Caki2 (cell line): Measurements from ENCODE around the gene SEC14L1. TPM values are rescaled to one million over a fixed set of nuclear protein-coding genes. Genes with fewer than 3 reads are reported as not detected.
"Not testable (repeated sequence)": the region's sequence is repeated elsewhere in the genome, so short reads cannot be mapped to it uniquely, and the experiment has no call there.

Source experiments
- DNase-seq: peaks from one replicate; pipeline ENCODE4 v3.0.0-alpha.2; 2015; ENCODE audit warnings: low read depth
- in situ Hi-C: cut with HindIII; loops from 2 replicates; pipeline ENCODE4 v1.10.0; 2016; ENCODE audit warnings: low sequenced_read_pairs, low pct_unique_long_range_greater_than_20kb, mixed read lengths
- total RNA-seq: library from RNA; depleted of rRNA; stranded (reverse); fragments of >200 nt; shearing (Covaris generic); gene quantifications from 2 replicates; pipeline ENCODE4 v1.2.3, GENCODE V29; 2014; ENCODE audit warnings: low replicate concordance

The SEC14L1 gene
- total RNA-seq, 1 experiment from 2014 or later, result 13.3 TPM

DNA sequence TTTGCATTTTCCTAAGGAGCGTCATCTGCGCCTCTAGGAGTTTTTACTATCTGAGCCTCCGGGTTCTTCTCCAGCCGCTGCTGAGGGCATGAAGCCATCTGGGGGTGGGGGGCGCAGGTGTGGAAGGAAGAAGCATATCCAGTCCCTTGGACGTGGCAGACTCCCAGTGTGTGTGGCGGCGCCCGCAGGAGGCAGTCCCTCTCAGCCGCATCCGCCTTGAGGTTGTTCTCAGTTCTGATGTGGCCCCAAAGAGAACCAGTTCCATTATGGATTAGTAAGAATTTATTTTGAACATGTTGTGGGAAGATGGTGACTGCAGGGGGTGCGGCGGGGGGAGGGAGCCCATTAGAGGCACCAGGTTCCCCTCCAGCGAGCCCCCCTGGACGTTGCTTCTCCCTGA is 100.2 kb downstream of the SEC14L1 start:
- in situ Hi-C loops, result no loop called here

GRCh38 chr17:77242118-77242851 is 101.5 kb downstream of the SEC14L1 start:
- no peak for DNase-seq
- in situ Hi-C loops, result no loop called here

More for the DNA sequence above, 100.2 kb downstream of the SEC14L1 start:
- DNase-seq, result no peak

DNA sequence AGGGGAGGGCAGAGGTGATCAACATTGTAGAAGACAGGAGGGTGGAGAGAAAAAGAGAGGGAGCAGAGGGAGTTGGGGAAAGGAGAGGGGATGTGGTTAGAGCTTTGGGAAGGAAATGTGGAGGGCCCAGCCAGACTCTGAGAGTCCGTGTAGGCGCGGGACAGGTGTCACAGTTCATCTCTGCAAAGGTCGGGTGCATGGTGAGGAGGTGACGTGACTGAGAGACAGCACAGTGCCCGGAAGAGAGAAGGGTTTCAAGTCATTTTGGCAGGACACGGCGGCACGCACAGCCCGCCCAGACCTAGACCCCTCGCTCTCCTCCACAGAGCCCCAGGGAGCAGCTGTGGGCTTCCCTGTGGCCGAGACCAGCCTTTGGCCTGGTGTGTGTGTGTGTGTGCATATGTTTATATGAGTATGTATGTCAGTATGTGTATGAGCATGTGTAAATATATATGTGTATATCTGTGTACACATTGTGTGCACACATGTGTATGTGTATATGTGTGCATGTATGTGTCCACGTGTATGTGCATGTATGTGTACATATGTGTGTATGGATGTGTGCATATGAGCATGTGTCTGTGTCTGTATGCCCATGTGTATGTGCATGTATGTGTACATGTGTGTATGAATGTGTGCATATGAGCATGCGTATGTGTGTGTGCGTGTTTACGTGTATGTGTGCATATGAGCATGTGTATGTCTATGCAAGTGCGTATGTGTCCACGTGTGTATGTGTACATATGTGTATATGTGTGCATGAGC is 104.6 kb downstream of the SEC14L1 start:
- in situ Hi-C loops, result no loop called here
- no peak for DNase-seq

DNA sequence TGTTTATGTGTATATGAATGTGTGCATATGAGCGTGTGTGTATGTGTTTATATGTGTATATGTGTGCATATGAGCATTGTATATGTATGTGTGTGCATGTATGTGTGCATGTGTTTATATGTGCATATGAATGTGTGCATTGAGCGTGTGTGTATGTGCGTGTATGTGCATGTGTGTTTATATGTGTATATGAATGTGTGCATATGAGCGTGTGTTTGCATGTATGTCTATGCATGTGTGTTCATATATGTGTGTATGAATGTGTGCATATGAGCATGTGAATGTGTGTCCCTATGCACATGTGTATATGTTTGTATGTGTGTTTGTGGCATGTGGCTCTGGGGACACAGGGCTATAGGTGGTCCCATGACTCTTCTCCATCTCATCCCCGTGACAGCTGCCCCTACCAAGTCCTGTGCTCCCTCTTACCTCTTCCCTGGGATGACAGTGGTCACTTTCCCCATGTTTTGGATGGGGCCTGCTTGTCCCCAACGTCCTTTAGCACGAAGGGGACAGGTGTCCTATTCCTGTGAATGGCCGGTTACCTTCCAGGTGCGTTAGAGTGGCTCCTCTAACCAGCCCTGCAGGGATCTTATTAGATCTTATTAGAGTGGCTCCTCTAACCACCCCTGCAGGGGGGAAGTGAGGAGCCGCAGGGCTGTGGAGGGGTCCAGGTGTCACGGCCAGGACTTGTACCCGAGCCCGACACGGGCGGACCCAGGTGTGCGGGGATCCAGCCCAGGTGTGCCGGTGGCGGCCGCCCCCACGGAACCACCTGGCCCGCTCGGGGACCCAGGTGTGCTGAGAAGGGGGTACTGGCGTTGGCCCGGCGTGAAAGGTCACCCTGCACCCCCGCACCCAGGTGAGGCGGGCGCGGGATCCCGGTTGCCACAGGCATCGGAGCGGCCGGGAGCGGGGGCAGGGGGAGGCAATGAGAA is 105.6 kb downstream of the SEC14L1 start:
- in situ Hi-C loops, result no loop called here
- DNase-seq, result no peak

DNA sequence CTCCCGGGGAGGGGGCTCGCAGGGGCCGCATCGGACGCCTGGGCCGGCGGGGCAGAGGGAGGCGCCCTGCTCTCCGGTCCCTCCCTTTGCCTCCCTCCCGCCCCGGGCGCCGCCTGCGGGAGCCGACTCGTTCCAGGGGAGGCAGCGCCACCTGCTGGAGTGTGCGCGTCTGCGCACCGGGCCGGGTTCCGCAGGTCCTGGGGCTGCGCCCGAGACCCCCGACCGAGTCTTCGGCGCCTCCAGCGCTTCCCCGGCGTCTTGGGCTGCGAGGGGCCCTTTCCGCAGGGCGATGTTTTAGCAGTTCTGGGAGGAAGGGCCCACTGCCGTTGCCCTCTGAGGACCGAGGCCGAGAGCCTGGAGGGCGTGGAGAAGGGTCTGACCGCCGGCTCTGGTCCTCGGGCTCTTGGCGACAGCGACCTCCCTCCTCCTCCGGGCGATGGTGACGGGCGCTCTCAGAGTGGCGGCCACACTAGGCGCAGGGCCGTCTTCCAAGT is 106.3 kb downstream of the SEC14L1 start:
- peak; percentile 69 for DNase-seq

GRCh38 chr17:77247609-77248008 is 106.8 kb downstream of the SEC14L1 start:
- in situ Hi-C loops, result no loop called here

More for the DNA sequence above, 106.3 kb downstream of the SEC14L1 start:
- in situ Hi-C loops, result no loop called here

GRCh38 chr17:77248216-77249114 is 107.7 kb downstream of the SEC14L1 start:
- DNase-seq, result no peak

More at GRCh38 chr17:77247609-77248008, 106.8 kb downstream of the SEC14L1 start:
- no peak for DNase-seq

DNA sequence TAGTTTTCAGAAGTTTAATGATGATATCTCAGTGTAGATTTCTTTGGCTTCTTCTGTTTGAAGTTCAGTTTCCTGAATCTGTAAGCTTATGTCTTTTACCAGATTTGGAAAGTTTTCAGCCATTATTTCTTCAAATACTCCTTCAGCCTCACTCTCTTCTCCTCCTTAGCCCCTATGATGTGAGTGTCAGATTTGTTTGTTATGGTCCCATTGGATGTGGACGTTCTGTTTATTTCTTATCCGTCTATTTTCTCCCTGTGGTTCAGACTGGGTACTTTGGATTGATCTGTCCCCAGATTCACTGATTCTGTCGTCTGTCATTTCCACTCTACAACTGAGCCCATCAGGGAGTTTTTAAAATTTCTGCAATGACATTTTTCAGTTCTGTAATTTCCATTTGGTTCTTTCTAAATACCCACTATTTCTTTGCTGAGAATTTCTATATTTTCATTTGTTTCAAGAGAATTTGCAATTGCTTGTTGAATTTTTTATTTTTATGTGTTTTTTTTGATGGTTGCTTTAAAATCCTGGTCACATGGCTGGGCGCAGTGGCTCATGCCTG is 110.9 kb downstream of the SEC14L1 start:
- no peak for DNase-seq
- in situ Hi-C loops, result no loop called here

More at GRCh38 chr17:77248216-77249114, 107.7 kb downstream of the SEC14L1 start:
- in situ Hi-C loops, result no loop called here

DNA sequence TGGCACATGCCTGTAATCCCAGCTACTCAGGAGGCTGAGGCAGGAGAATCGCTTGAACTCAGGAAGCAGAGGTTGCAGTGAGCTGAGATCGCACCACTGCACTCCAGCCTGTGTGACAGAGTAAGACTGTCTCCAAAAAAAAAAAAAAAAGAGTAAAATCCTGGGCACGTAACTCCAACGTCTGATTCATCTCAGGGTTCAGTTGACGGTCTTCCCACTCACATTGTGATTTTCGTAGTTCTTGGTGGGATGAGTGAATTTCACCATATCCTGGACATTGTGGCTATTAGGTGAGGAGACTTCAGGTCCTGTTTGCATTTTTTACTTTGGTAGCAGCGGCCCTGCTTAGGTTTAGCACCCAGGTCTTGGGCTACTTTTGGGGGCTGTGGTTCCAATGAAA is 111.5 kb downstream of the SEC14L1 start:
- in situ Hi-C loops, DNase-seq: not testable (repeated sequence)

DNA sequence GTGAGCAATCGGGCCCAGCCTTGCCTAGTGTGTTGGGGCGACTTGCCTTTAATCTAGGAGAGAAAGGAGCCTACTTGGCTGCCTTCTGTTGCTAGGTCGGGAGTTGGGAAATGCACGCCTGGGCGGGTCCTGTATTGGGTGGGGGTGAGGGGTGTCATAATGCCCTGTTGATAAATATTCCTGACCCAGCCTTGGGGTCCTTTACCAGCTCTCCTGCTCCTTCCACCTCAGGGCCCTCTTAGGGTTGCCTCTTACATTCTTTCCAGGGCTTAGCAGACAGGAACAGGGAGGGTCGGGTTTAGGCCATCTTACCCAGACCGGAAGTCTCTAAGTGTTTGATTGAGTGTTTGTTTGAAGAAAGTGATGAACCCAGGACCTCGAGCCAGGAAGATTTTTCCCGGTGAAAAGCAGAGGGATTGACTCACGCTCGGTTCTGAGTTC is 112.9 kb downstream of the SEC14L1 start:
- in situ Hi-C loops, result no loop called here
- DNase-seq, result no peak

GRCh38 chr17:77254951-77255825 is 114.4 kb downstream of the SEC14L1 start:
- peak; percentile 100 for DNase-seq
- in situ Hi-C loops, result no loop called here

GRCh38 chr17:77255970-77256369 is 115.2 kb downstream of the SEC14L1 start:
- in situ Hi-C loops, result not testable (repeated sequence)
- DNase-seq, result peak; percentile 23

GRCh38 chr17:77256710-77257109 is 115.9 kb downstream of the SEC14L1 start:
- in situ Hi-C loops, result no loop called here
- no peak for DNase-seq

DNA sequence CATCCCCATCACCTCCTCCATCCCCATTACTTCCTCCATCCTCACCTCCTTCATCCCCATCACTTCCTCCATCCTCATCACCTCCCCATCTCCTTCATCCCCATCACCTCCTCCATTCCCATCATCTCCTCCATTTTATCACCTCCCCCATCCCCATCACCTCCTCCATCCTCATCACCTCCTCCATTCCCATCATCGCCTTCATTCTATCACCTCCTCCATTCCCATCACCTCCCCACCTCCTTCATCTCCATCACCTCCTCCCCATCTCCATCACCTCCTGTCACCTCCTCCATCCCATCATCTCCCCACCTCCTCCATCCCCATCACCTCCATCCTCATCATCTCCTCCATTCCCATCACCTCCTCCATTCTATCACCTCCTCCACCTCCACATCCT is 116.4 kb downstream of the SEC14L1 start:
- in situ Hi-C loops, result no loop called here
- DNase-seq, result no peak

- in situ Hi-C loops, result no loop called here
- DNase-seq, result no peak
Measured at GRCh38 chr17:77257596-77258458, 117.1 kb downstream of the SEC14L1 start.
